HUES64 (cell line): Measurements from ENCODE around the gene CCN5.

ENCODE experiments used
- H3K27ac ChIP-seq: 2 replicates; pipeline ENCODE4 v1.7.0; 2013; ENCODE audit warnings: low read depth, low read length, inconsistent platforms
- H3K27me3 ChIP-seq: 2 replicates; pipeline ENCODE4 v1.6.1; 2013; ENCODE audit warnings: mild to moderate bottlenecking, low read length; ENCODE audit not compliant: insufficient read depth
- H3K36me3 ChIP-seq: 2 replicates; pipeline ENCODE4 v1.6.1; 2013; ENCODE audit warnings: mild to moderate bottlenecking, low read length; ENCODE audit not compliant: insufficient read depth
- H3K4me1 ChIP-seq: 2 replicates; pipeline ENCODE4 v1.6.1; 2013; ENCODE audit warnings: mild to moderate bottlenecking, low read length, moderate library complexity; ENCODE audit not compliant: insufficient read depth
- H3K4me3 ChIP-seq: 2 replicates; pipeline ENCODE4 v1.5.1; 2013; ENCODE audit warnings: mild to moderate bottlenecking, low read length, moderate library complexity
- H3K9ac ChIP-seq: 2 replicates; pipeline ENCODE4 v1.6.1; 2013; ENCODE audit warnings: mild to moderate bottlenecking, low read depth, low read length
- H3K9me3 ChIP-seq: 2 replicates; pipeline ENCODE4 v1.6.1; 2013; ENCODE audit warnings: low read depth, low read length; ENCODE audit not compliant: insufficient read depth
- WGBS: fragments of 150-250, 120-280 bp; methylation state at CpG from one replicate; pipeline ENCODE4 v1.1.7; 2013; ENCODE audit warnings: missing lambda C conversion rate; 5-methylcytosine and 5-hydroxymethylcytosine counted together

Gene CCN5

GRCh38 chr20:44686934-44687333 lies 28.2 kb upstream of the CCN5 start:
- no peaks in the 10 kb centered on the region for H3K9me3 ChIP-seq
- no peak overlapping the region for H3K9ac ChIP-seq
- H3K4me3 ChIP-seq: no peak overlapping the region
- 95% methylated on average over 4 of the region's 4 CpGs for WGBS
- H3K4me1 ChIP-seq: peaks cover 5% of the 10 kb centered on the region
- no peaks in the 10 kb centered on the region for H3K36me3 ChIP-seq
- no peaks in the 10 kb centered on the region for H3K27me3 ChIP-seq
- H3K27ac ChIP-seq: no peak overlapping the region

- Histone ChIP-seq H3K27ac (no peak overlapping the region), H3K9ac (no peak overlapping the region), H3K27me3 (no peaks in the 10 kb centered on the region), H3K4me1 (peaks cover 13% of the 10 kb centered on the region), H3K9me3 (no peaks in the 10 kb centered on the region), H3K36me3 (no peaks in the 10 kb centered on the region), H3K4me3 (no peak overlapping the region)
- WGBS: 95% methylated on average over 5 of the region's 7 CpGs
Observed at GRCh38 chr20:44688053-44688625, 27.0 kb upstream of the CCN5 start.

GRCh38 chr20:44689809-44690208 lies 25.4 kb upstream of the CCN5 start:
- H3K27me3 ChIP-seq: no peaks in the 10 kb centered on the region
- H3K9me3 ChIP-seq: no peaks in the 10 kb centered on the region
- no peak overlapping the region for H3K4me3 ChIP-seq
- no peaks in the 10 kb centered on the region for H3K36me3 ChIP-seq
- 74% methylated on average over 2 of the region's 3 CpGs for WGBS
- H3K4me1 ChIP-seq: peaks cover 11% of the 10 kb centered on the region
- no peak overlapping the region for H3K9ac ChIP-seq
- no peak overlapping the region for H3K27ac ChIP-seq

GRCh38 chr20:44690781-44691423 lies 24.3 kb upstream of the CCN5 start:
- Histone ChIP-seq H3K4me3 (no peak overlapping the region), H3K9me3 (no peaks in the 10 kb centered on the region), H3K9ac (no peak overlapping the region), H3K27me3 (no peaks in the 10 kb centered on the region), H3K4me1 (peaks cover 16% of the 10 kb centered on the region; the same call in 1 of the 2 replicates), H3K36me3 (no peaks in the 10 kb centered on the region), H3K27ac (no peak overlapping the region)
- 81% methylated on average over 9 of the region's 9 CpGs for WGBS

- Histone ChIP-seq H3K4me1 (peaks cover 16% of the 10 kb centered on the region; the same call in 1 of the 2 replicates), H3K36me3 (no peaks in the 10 kb centered on the region), H3K9me3 (no peaks in the 10 kb centered on the region), H3K4me3 (no peak overlapping the region), H3K27ac (no peak overlapping the region), H3K27me3 (no peaks in the 10 kb centered on the region), H3K9ac (no peak overlapping the region)
- WGBS: 95% methylated on average over 7 of the region's 7 CpGs
Observed at GRCh38 chr20:44691424-44692423, 23.4 kb upstream of the CCN5 start.

GRCh38 chr20:44692932-44693480 lies 22.2 kb upstream of the CCN5 start:
- Histone ChIP-seq H3K27me3 (no peaks in the 10 kb centered on the region), H3K4me3 (no peak overlapping the region), H3K36me3 (no peaks in the 10 kb centered on the region), H3K9me3 (no peaks in the 10 kb centered on the region), H3K9ac (no peak overlapping the region; the same call in 1 of the 2 replicates), H3K27ac (peak overlapping the region; percentile 61), H3K4me1 (peaks cover 16% of the 10 kb centered on the region; the same call in 1 of the 2 replicates)
- WGBS: 55% methylated on average over 7 of the region's 7 CpGs

- Histone ChIP-seq H3K4me3 (no peak overlapping the region), H3K9ac (no peak overlapping the region), H3K9me3 (no peaks in the 10 kb centered on the region), H3K27me3 (no peaks in the 10 kb centered on the region), H3K27ac (no peak overlapping the region), H3K4me1 (peaks cover 16% of the 10 kb centered on the region; the same call in 1 of the 2 replicates), H3K36me3 (no peaks in the 10 kb centered on the region)
Observed at GRCh38 chr20:44693627-44694026, 21.5 kb upstream of the CCN5 start.

GRCh38 chr20:44694159-44694558 lies 21.0 kb upstream of the CCN5 start:
- no peaks in the 10 kb centered on the region for H3K9me3 ChIP-seq
- H3K27me3 ChIP-seq: no peaks in the 10 kb centered on the region
- peaks cover 16% of the 10 kb centered on the region; the same call in 1 of the 2 replicates for H3K4me1 ChIP-seq
- H3K36me3 ChIP-seq: no peaks in the 10 kb centered on the region
- no peak overlapping the region for H3K9ac ChIP-seq
- WGBS: 91% methylated on average over 4 of the region's 4 CpGs
- no peak overlapping the region for H3K4me3 ChIP-seq
- H3K27ac ChIP-seq: no peak overlapping the region

GRCh38 chr20:44695295-44695673 lies 19.9 kb upstream of the CCN5 start:
- WGBS: 84% methylated on average over 2 of the region's 2 CpGs
- H3K27me3 ChIP-seq: no peaks in the 10 kb centered on the region
- H3K9ac ChIP-seq: no peak overlapping the region
- no peaks in the 10 kb centered on the region for H3K36me3 ChIP-seq
- no peak overlapping the region for H3K4me3 ChIP-seq
- H3K9me3 ChIP-seq: no peaks in the 10 kb centered on the region
- peaks cover 16% of the 10 kb centered on the region; the same call in 1 of the 2 replicates for H3K4me1 ChIP-seq
- no peak overlapping the region for H3K27ac ChIP-seq

- no peak overlapping the region for H3K4me3 ChIP-seq
- no peaks in the 10 kb centered on the region for H3K9me3 ChIP-seq
- H3K36me3 ChIP-seq: no peaks in the 10 kb centered on the region
- H3K27me3 ChIP-seq: no peaks in the 10 kb centered on the region
- no peak overlapping the region for H3K9ac ChIP-seq
- peaks cover 17% of the 10 kb centered on the region; the same call in 1 of the 2 replicates for H3K4me1 ChIP-seq
- H3K27ac ChIP-seq: no peak overlapping the region
Observed at GRCh38 chr20:44695674-44696300, 19.4 kb upstream of the CCN5 start.
